ENCODE data around the gene EPC1.

Gene EPC1

GRCh38 chr10:32330214-32330613 is 16.7 kb downstream of the EPC1 start:
- no peak for DNase-seq

DNA sequence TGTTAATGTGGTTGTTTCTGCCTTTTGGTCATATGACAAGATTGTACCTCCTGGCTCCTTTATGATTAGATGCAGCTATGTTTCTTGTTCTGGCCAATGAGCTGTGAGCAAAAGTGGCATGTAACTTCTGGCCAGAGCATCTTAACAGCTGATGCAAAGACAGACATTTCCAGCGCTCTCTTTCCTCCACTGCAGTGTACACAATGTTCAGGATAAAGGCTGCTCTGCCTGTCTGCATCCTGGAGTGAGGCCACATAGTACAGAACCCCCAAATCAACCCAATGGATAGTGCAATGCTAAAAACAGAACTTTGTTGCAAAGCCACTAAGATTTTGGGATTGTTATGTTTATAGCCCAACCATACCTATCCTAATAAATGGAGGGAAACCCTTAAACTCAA is 17.9 kb downstream of the EPC1 start:
- no peak for DNase-seq

- DNase-seq = no peak
These were observed 18.5 kb downstream of the EPC1 start for GRCh38 chr10:32328499-32328898.

- no peak for DNase-seq
These were observed 19.6 kb downstream of the EPC1 start for GRCh38 chr10:32327364-32327691.

DNA sequence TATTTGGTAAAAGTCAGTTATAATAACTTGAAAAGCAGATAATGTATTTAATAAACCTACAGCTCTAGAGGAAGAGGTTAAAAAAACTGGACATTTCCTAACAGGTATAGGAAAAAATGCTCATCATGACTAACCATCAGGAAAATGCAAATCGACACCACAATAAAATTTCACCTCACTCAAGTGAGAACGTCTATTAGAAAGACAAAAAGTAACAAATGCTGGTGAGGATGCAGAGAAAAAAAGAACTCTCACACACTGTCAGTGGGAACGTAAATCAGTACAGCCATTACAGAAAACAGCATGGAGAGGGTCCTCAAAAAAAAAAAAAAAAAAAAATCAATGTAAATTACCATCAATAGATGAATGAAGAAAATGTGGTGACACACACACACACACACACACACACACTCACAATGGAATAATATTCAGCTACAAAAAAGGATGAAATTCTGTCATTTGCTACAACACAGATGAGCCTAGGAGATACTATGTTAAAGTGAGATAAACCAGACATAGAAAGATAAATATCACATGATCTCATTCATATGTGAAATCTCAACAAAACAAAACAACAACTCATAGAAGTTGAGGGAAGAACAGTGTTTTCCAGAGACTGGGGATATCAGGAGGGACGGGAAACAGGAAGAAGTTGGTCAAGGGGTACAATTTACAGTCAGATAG is 20.1 kb downstream of the EPC1 start:
- no peak for DNase-seq

GRCh38 chr10:32326119-32326518 is 20.8 kb downstream of the EPC1 start:
- no peak for DNase-seq

DNA sequence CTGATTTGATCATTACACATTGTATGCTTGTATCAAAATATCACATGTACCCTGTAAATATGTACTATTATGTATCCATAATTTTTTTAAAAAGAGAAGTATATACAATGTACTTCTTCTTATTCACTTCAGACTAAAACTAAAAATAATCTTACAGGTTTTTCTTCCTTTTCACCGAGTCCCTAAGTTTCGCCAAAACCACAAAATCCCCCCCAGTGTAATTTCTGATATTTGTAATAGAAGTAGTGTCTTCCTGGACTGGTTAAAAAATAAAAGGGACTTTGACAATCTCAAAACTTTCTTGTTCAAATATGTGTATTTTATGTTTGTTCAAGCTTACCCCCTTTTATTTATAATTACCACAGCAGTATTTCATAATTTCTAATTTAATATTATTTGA is 23.9 kb downstream of the EPC1 start:
- DNase-seq = no peak

DNA sequence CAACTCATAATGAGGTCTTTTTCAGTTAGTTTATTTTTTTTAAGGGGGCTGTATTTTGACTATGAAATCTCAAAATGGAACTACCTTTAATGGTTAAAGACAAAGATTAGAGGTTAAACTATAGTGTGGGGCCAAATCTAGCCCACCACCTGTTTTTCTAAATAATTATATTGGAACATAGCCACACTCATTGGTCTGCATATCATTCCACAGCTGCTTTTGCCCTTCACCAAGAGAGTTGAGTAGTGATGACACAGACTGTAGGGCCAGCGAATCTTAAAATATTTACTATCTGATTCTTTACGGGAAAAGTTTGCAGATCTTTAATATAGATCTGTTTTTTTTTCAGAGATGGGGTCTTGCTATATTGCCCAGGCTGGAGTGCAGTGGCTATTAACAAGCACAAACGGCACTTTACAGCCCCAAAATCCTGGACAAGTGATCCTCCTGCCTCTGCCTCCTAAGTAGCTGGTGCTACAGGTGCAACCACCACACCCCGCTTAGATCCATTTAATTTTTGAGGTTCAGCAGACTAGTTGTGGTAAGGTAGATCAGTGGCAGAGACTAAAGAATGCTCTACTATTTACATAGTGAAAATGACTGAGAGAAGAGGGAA is 25.8 kb downstream of the EPC1 start:
- DNase-seq = no peak

GRCh38 chr10:32318476-32318896 is 28.5 kb downstream of the EPC1 start:
- no peak for DNase-seq

DNA sequence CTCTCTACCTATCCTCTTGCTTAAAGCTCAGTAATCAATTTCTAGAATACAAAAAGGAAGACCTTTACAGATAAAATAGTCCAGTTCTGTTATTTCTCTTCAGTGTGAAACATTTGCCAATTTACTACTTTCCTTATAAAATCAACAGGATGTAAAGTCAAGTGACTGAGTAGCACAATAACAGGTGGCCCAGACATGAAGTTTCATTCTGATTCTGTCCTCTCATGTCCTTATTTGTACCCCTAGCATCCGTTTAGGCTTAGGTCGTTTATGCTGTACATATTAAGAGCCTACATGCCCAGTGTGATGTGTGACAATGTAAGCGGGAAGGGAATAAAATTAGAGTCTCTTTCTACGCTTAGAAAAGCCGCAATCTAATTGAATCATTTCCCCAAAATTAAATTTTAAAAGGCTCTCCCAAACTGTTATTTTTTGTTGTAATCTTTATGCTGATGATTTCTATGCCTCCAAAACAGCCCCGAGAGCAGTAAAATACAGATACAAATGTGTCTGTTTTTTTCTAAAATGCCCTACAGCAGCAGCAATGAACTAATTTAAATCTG is 29.1 kb downstream of the EPC1 start:
- no peak for DNase-seq

DNA sequence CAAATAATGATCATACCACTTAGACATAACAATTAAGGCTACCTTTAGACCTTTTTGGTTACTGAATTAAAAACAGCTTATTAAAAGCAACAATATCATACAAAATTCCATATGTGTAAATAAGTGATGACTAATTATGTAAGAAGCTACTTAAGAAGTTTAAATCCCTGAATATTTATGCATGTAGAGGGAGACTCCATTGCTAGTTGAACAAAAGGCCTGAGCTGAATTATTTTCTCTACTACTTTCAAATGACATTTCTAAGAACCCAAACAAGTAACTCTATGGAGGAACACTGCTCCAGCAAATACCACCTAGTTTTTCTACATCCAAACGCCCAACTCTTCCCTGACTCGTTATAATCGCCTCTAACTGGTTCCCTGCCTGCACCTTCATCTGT is 31.5 kb downstream of the EPC1 start:
- DNase-seq = peak; percentile 23

GRCh38 chr10:32314588-32314987 is 32.4 kb downstream of the EPC1 start:
- no peak for DNase-seq

GRCh38 chr10:32308027-32308603 is 38.8 kb downstream of the EPC1 start:
- DNase-seq = no peak

GRCh38 chr10:32307609-32308008 is 39.3 kb downstream of the EPC1 start:
- DNase-seq = no peak

DNA sequence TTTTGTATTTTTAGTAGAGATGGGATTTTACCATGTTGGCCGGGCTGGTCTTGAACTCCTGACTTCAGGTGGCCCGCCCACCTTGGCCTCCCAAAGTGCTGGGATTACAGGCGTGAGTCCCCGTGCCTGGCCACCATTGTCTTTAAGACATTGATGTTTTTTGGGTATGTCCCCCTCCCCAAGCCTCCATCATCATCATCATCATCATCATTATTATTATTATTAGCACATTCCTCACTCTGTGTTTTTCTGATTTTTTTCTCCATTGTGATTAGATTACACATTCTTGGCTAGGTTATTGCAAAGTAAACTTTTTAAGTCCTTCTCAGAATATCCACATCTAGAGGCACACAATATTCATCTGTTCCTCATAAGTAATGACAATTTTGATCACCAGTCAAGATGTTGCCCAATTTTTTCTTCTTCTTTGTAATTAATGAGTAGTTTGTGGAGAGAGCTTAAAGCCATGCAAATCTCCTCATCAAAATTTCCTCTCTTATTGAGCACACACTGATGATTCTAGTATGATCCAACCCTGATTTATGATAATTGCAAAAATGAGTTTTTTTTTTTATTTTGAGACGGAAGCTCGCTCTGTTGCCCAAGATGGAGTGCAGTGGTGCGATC is 47.5 kb downstream of the EPC1 start:
- no peak for DNase-seq

- DNase-seq = peak; percentile 86
These were observed 48.7 kb downstream of the EPC1 start for GRCh38 chr10:32298075-32298812.

- no peak for DNase-seq
These were observed 51.9 kb downstream of the EPC1 start for GRCh38 chr10:32295027-32295426.

GRCh38 chr10:32293581-32293980 is 53.4 kb downstream of the EPC1 start:
- no peak for DNase-seq

- DNase-seq = no peak
These were observed 67.2 kb downstream of the EPC1 start for GRCh38 chr10:32279795-32280194.

DNA sequence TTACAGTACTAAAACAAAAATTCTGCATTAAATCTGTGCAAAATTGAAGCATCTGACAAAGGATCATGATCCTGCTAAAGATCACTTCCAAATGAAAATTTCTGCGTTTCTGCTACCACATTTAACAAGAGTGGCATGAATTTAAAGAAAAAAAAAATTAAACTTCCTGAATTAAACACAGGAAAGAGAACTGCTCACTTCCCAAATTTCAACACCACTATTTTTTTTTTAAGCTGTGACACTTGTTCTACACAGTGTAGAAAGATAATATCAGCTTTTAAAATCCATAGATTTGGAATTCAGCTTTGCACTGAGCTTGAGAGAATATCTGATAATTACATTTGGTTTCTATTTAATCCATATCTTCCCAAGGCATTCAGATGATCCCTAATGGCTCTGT is 73.6 kb downstream of the EPC1 start:
- DNase-seq = no peak

- DNase-seq = no peak
These were observed 75.3 kb downstream of the EPC1 start for GRCh38 chr10:32271617-32272016.

DNA sequence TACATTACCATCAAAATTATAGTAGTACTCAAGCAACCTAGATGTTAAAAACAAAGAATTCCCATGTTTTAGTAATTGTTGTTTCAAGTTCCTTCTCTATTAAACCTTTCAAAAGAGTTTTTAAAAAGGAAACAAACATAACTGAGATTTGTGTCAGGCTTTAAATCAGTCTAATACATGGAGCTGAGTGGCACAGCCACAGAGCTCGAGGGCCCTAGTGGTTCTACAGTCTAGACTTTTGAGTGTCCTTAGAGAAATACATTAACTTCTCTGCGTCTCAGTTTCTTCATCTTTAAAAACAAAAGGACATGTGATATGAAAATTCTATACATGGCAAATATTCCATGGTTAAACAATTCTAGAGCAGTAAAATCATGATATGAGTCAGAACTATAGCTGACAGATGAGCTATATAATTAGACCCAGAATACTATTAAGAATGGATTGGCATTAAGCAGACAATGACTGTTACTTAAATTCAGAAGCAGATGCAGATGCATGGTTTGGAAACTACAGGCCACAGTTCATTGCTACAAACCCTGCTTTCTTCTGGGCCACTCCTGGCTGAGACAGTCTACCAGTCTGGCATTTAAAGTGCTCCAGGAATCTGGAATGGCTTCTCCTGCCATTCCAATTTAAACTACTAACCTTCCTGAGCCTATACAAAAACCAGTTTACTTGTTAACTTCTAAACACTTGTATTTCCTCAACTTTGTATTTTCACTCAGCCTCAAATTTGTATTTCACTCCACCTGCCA is 77.4 kb downstream of the EPC1 start:
- DNase-seq = no peak
